ENCODE data around the gene VWA8. TPM values are rescaled to one million over a fixed set of nuclear protein-coding genes. Genes with fewer than 3 reads are reported as not detected.
A peak's percentile ranks its signal among the peaks of the same experiment; 100 is the strongest.

VWA8 gene
- total and polyA plus RNA-seq, 2 of the 13 experiments (the other 11 are each of a cell fraction or from before 2014, with no cell fraction given) = 9.1 to 17.3 TPM

DNA sequence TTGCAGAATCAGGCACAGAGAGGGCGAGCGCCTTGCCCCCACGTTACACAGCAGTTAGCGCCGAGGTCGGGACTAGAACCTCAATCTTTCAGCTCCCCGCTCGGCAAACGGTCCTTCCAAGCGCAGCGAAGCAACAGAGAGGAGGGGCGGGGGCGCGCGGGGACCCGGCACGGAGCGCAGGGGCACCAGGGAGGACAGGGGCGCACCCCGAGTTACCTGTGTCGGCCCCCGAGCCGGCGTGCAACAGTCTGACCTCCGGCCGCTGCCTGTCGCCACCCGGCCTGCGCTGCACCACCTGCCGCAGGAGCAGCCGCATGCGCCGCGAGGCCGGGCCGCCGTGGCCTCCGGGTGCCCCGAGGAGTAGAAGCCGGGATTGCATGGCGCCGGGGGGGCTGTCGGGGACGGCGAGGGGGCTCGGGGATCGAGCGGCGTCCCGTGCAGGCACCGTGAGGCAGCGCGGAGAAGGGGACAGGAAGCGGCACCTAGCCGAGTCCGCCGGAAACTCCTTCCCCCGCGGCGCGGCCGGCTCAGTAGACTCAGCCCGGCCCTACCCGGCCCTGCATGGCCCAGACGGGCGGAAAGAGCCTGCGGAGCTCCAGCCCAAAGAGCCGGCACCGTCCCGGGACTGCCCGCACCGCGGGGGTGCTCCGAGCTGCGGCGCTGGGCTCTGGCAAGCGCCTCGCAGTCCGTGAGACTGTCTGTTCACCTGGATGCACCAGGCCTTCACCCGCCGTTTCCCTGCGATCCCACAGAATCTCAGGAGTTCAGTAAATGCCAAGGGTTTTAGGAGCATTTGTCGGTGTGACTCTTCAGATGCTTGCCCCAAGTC lies at the start of gene VWA8 (continued):
- TF ChIP-seq ELF4 (CRISPR knock-in tag; IDR thresholded peaks at IDR 0.05; ENCODE audit: borderline replicate concordance) (0 out of 2 replicates have a peak, but pooled peaks have one; percentile 33), PRMT3 (CRISPR knock-in tag; IDR thresholded peaks at IDR 0.05; ENCODE audit: borderline replicate concordance, low read depth) (peak; percentile 82; the same call in 1 of the 2 replicates), ERF (CRISPR knock-in tag; IDR thresholded peaks at IDR 0.05) (peak; percentile 74; the same call in 1 of the 2 replicates), IRF2 (CRISPR knock-in tag; IDR thresholded peaks at IDR 0.05) (peak; percentile 76), SALL1 (CRISPR knock-in tag; IDR thresholded peaks at IDR 0.05) (peak; percentile 80), AKAP8 (CRISPR knock-in tag; IDR thresholded peaks at IDR 0.05) (peak; percentile 65; the same call in 1 of the 2 replicates), MAFF (IDR thresholded peaks at IDR 0.05; ENCODE audit: low read depth, low read length) (no peak), GATAD2A (CRISPR knock-in tag; IDR thresholded peaks at IDR 0.05) (peak; percentile 47; the same call in 1 of the 2 replicates), ZNF274 (CRISPR knock-in tag; IDR thresholded peaks at IDR 0.05) (peak; percentile 45; the same call in 1 of the 2 replicates), NR1H2 (CRISPR knock-in tag; IDR thresholded peaks at IDR 0.05; ENCODE audit: borderline replicate concordance, low read depth) (no peak), ZMYM2 (CRISPR knock-in tag; IDR thresholded peaks at IDR 0.05) (peak; percentile 61; the same call in 1 of the 2 replicates), ASH2L (IDR thresholded peaks at IDR 0.05; ENCODE audit: insufficient read length, low read depth, low read length) (peak; percentile 88), BORCS8-MEF2B (CRISPR knock-in tag; IDR thresholded peaks at IDR 0.05) (peak; percentile 64; the same call in 1 of the 2 replicates), GPN1 (CRISPR knock-in tag; IDR thresholded peaks at IDR 0.05; ENCODE audit: borderline replicate concordance) (no peak), ZFY (CRISPR knock-in tag; IDR thresholded peaks at IDR 0.05) (peak; percentile 99), YY1 (IDR thresholded peaks at IDR 0.05; ENCODE audit: insufficient read depth, insufficient replicate concordance, low read depth, low read length) (peak; percentile 68), ZSCAN21 (CRISPR knock-in tag; IDR thresholded peaks at IDR 0.05; ENCODE audit: borderline replicate concordance) (peak; percentile 77), ZNF629 (CRISPR knock-in tag; conservative IDR thresholded peaks at IDR 0.05) (peak; percentile 53)
- TF ChIP-seq, protein P1, sequence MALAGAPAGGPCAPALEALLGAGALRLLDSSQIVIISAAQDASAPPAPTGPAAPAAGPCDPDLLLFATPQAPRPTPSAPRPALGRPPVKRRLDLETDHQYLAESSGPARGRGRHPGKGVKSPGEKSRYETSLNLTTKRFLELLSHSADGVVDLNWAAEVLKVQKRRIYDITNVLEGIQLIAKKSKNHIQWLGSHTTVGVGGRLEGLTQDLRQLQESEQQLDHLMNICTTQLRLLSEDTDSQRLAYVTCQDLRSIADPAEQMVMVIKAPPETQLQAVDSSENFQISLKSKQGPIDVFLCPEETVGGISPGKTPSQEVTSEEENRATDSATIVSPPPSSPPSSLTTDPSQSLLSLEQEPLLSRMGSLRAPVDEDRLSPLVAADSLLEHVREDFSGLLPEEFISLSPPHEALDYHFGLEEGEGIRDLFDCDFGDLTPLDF (CRISPR knock-in tag; IDR thresholded peaks at IDR 0.05) = peak; percentile 69; the same call in 1 of the 2 replicates
- TF ChIP-seq, protein P2, sequence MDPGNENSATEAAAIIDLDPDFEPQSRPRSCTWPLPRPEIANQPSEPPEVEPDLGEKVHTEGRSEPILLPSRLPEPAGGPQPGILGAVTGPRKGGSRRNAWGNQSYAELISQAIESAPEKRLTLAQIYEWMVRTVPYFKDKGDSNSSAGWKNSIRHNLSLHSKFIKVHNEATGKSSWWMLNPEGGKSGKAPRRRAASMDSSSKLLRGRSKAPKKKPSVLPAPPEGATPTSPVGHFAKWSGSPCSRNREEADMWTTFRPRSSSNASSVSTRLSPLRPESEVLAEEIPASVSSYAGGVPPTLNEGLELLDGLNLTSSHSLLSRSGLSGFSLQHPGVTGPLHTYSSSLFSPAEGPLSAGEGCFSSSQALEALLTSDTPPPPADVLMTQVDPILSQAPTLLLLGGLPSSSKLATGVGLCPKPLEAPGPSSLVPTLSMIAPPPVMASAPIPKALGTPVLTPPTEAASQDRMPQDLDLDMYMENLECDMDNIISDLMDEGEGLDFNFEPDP (CRISPR knock-in tag; conservative IDR thresholded peaks at IDR 0.05) = no peak
- TF ChIP-seq, protein P3, sequence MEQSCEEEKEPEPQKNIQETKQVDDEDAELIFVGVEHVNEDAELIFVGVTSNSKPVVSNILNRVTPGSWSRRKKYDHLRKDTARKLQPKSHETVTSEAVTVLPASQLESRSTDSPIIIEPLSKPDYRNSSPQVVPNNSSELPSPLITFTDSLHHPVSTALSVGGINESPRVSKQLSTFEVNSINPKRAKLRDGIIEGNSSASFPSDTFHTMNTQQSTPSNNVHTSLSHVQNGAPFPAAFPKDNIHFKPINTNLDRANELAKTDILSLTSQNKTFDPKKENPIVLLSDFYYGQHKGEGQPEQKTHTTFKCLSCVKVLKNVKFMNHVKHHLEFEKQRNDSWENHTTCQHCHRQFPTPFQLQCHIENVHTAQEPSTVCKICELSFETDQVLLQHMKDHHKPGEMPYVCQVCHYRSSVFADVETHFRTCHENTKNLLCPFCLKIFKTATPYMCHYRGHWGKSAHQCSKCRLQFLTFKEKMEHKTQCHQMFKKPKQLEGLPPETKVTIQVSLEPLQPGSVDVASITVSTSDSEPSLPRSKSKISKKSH (CRISPR knock-in tag; IDR thresholded peaks at IDR 0.05; ENCODE audit: borderline replicate concordance) = no peak
